DOHH2 (cell line): ENCODE measurements around the gene CCDC102A.

Experiments
- CTCF ChIP-seq: fragments of 200-600 bp; sonication (generic); IDR thresholded peaks from one replicate; pipeline ENCODE4 v1.5.1; 2014; ENCODE audit warnings: antibody characterized with exemption, mild to moderate bottlenecking, low read depth, low read length; ENCODE audit not compliant: poor library complexity, severe bottlenecking
- EZH2phosphoT487 ChIP-seq: fragments of 200-600 bp; sonication (generic); IDR thresholded peaks from 2 replicates; pipeline ENCODE4 v1.6.1; 2017; ENCODE audit warnings: borderline replicate concordance, mild to moderate bottlenecking, antibody characterized with exemption, low read length, moderate library complexity, mixed read lengths

- TF ChIP-seq CTCF: no peak
- TF ChIP-seq EZH2phosphoT487: no peak
These were observed 6.8 kb downstream of the CCDC102A start for GRCh38 chr16:57529391-57530103.
